DMS153 (cell line): ENCODE measurements around the gene FCGR3A.
"Not testable (repeated sequence)": the region's sequence is repeated elsewhere in the genome, so short reads cannot be mapped to it uniquely, and the experiment has no call there.

Source experiments
- DNase-seq: peaks from one replicate; lab custom pipeline; 2025; lab: John Stamatoyannopoulos, UW

The FCGR3A gene

GRCh38 chr1:161530158-161530557 is 19.5 kb downstream of the FCGR3A start:
- DNase-seq, result peak; percentile 56

GRCh38 chr1:161529463-161530104 is 20.0 kb downstream of the FCGR3A start:
- DNase-seq, result not testable (repeated sequence)

GRCh38 chr1:161528550-161528949 is 21.1 kb downstream of the FCGR3A start:
- DNase-seq, result not testable (repeated sequence)

GRCh38 chr1:161525918-161526317 is 23.7 kb downstream of the FCGR3A start:
- not testable (repeated sequence) for DNase-seq

- DNase-seq, result not testable (repeated sequence)
These were observed 24.3 kb downstream of the FCGR3A start for GRCh38 chr1:161525321-161525720.

- DNase-seq, result not testable (repeated sequence)
These were observed 24.8 kb downstream of the FCGR3A start for GRCh38 chr1:161524742-161525291.

- DNase-seq, result peak; percentile 58
These were observed 25.5 kb downstream of the FCGR3A start, which contains the start of gene HSPA6 for GRCh38 chr1:161523817-161524741. Gene HSPA6, plus strand, starts transcription at chr1:161524540. Its CDS starts 119 bp downstream, at chr1:161524659.

- DNase-seq, result not testable (repeated sequence)
These were observed 26.4 kb downstream of the FCGR3A start for GRCh38 chr1:161523041-161523816.

GRCh38 chr1:161513953-161514352 is 35.7 kb downstream of the FCGR3A start:
- not testable (repeated sequence) for DNase-seq

GRCh38 chr1:161513448-161513780 is 36.2 kb downstream of the FCGR3A start:
- not testable (repeated sequence) for DNase-seq

GRCh38 chr1:161512636-161513447 is 36.8 kb downstream of the FCGR3A start:
- DNase-seq, result not testable (repeated sequence)

- DNase-seq, result no peak
These were observed 37.9 kb downstream of the FCGR3A start for GRCh38 chr1:161511756-161512060.

- DNase-seq, result peak; percentile 92
These were observed 38.4 kb downstream of the FCGR3A start for GRCh38 chr1:161511018-161511755.

- DNase-seq, result no peak
These were observed 39.1 kb downstream of the FCGR3A start for GRCh38 chr1:161510477-161510876.

- peak; percentile 76 for DNase-seq
These were observed 43.0 kb downstream of the FCGR3A start for GRCh38 chr1:161506336-161507223.

- no peak for DNase-seq
These were observed 43.9 kb downstream of the FCGR3A start for GRCh38 chr1:161505686-161506085.

- DNase-seq, result no peak
These were observed 46.2 kb downstream of the FCGR3A start for GRCh38 chr1:161503394-161503748.

GRCh38 chr1:161502641-161503393 is 46.8 kb downstream of the FCGR3A start:
- no peak for DNase-seq

GRCh38 chr1:161502181-161502580 is 47.4 kb downstream of the FCGR3A start:
- DNase-seq, result peak; percentile 84
